Right hindlimb (tissue), 1 donor: Measurements from ENCODE around the gene BABAM1.

Experiments
- DNase-seq: peaks from one replicate; pipeline ENCODE4 v3.0.0-alpha.2; 2018

Gene BABAM1

GRCh38 chr19:17325133-17325532 lies 57.9 kb downstream of the BABAM1 start:
- DNase-seq = no peak

- no peak for DNase-seq
Measured at GRCh38 chr19:17325881-17326594, 58.8 kb downstream of the BABAM1 start.

- DNase-seq = no peak
Measured at GRCh38 chr19:17326595-17326966, 59.3 kb downstream of the BABAM1 start.

- no peak for DNase-seq
Measured at GRCh38 chr19:17327068-17327653, 59.9 kb downstream of the BABAM1 start.

- peak; percentile 81 for DNase-seq
Measured at GRCh38 chr19:17327654-17328516, 60.6 kb downstream of the BABAM1 start.
